Hematopoietic multipotent progenitor cell (in vitro differentiated cells): ENCODE results near the gene ZNF354C. TPM values are rescaled to one million over a fixed set of nuclear protein-coding genes. Genes with fewer than 3 reads are reported as not detected.

ENCODE experiments used
- DNase-seq, 3 donors: peaks; one replicate each; pipeline ENCODE4 v3.0.0-alpha.2; 2011 to 2015; ENCODE audit warnings: low read depth in 2 of 3, low spot score in 2 of 3
- total RNA-seq: library from RNA; depleted of rRNA; stranded (reverse); fragments of >200 nt; gene quantifications from one replicate; pipeline ENCODE4 v1.2.3, GENCODE V29; 2012

ZNF354C gene
- total RNA-seq, 1 donor: 3.2 TPM

DNA sequence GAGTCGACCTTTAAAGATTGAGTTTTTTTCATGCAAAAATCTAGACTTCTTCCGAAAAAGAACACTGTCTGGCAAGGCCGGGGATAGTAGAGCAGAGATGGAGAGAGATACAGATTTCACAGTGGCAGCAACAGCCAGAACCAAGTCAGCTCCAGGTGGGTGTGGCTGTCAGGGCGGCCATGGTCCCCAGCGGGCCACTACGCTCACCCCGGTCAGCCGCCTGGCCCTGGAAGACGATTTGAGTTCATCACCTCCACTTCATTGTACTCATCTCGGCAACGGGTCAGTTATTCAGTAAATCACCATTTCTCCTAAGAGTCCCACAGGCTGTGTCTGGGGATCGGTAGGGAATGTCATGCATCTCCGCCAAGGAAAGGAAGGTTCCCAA, 53.0 kb downstream of the ZNF354C start:
- DNase-seq: no peak

DNA sequence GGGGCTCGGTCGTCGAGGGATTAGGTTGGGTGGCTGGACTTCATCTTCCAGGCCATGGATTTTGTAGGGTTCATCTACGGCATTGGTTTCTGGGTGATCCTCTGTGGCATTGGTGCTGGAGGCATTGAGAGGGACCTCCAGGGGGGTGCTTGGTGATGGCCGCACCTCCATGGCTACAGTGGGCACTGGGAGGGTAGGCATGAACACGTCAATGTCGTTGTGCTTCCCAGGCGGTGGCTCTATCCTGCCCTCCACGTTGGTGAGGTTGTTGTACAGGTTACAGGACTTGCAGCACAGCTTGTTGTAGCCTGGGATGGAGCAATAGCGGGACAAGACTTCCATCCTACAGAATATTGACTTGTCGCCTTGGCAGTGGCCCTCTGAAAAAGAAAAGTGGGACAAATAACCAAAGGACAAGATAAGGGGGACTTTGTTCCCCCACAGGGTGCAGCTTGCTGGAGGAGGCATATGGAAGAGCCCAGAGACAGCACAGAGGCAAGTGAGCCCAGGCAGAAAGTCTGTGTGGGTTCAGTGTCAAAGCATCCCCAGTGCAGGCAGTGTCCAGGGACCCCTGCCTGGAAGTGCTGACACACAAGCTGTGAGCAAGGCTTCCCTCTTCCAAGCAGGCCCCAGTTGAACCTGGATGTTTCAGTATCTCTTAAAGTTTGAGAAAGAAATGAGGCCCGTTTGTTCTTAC, 53.9 kb downstream of the ZNF354C start:
- DNase-seq: no peak

DNA sequence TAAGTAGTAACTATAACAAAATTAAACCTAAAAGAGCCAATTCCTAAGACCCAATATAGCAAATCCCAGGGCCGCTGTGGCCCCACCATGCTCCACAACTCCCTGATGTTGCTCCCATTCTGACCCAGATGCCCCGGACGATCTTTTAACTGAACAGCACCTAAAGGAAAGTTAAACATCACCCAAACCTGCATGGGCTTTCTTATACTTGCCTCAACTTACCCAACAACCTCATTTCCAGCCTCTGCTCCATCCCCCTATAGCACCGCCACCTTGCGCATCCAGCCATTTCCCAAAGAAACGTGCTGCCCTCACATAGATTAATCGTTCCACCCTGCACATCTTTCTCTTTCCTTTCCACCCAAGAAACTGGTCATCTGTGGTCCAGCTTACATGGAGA, 54.6 kb downstream of the ZNF354C start:
- DNase-seq: no peak

DNA sequence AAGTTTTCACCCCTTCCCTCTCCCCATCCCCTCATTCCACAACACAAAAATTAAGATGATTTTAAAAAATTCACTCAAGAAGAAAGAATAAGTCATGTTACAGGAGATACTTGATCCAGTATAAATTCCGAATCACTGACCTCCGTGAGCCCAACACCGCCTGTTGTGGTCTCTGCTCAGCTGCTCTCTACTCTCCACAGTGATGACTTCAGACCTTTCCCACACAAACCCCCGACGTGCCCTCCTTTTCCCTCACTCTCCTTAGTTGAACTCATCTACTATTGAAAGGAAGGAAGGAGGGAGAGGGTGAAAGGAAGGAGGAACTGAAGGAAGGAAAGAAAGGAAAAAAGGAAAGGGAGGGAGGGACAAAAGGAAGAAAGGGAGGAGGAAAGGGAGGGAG, 55.1 kb downstream of the ZNF354C start:
- DNase-seq: no peak

DNA sequence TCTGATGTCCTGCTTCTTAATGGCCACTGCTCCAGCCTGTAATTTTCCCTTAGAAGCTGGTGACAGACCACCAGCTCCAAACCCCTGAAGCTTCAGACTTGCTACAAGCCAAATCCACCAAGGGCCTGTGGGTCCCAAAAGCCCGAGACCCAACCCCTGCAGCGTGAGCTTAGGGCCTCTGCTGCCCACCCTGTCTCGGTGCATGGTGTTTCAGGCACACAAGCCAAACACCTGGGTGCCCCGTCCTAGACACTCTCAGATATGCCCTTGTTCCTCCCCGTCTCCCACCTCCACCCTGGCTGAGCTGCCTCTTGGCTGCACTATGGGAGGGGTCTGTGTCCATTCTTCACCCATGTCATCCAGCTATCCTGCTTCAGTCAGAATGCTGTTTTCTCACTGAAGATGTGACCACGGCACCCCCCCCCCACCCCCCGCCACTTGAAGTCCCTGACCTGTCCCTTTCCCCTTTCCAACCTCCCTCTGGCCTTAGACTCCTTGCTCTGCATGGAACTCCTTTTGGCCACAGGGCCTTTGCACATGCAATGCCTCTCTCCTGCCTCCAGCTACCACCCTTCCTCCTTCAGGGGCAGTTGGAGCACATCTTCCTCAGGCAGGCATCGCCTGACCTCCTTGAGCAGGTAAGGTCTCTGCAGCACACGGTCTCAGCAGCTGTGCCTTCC, 55.8 kb downstream of the ZNF354C start:
- no peak for DNase-seq

DNA sequence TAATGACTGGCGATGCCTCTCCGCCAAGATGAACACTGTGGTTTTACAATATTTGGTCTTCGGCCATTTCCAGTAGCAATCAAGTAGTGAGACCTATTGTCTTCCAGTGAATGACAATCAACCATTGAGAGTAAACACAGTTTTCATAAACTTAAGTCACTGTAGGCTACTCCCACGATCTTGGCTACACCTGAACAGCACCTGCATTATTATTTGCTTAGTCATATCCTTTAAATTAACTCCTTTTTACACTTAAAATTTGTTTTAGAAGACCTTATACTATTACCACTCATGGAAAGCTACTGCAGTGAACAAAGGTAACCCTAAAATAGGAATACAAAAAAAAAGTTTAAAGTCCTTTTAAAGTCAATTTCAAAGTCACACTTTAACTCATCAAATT, 58.2 kb downstream of the ZNF354C start:
- no peak for DNase-seq

DNA sequence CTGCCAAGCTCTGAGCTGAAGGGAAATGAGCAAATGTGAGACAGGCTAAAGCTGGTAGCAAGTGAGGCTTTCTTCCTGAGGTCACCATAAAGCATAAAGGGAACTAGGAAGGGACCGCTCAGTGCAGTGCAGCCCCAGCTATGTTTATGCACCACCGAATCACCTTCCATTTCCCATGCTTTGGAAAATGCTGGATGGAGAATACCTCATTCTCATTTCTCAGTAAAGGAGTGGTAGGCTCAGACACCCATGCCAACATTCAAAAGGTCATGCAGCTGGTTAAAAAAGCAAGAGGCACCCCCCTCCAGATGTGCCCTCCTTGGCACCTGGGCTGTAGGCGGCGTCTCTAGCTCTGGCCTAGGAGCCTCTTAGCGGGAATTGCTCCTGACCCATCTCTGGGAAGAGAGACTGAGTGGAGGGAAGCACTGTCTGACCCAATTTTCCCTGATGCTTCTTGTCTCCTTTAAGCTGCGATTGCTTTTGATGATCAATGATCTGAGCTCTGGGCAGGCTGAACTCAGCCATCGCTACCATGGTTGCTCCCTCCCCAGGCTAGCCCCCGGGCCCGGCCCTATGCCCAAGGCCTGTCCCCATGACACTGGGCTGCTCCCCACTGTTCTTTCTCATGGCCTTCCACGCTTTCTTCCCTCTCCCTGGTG, 58.7 kb downstream of the ZNF354C start:
- DNase-seq: no peak

DNA sequence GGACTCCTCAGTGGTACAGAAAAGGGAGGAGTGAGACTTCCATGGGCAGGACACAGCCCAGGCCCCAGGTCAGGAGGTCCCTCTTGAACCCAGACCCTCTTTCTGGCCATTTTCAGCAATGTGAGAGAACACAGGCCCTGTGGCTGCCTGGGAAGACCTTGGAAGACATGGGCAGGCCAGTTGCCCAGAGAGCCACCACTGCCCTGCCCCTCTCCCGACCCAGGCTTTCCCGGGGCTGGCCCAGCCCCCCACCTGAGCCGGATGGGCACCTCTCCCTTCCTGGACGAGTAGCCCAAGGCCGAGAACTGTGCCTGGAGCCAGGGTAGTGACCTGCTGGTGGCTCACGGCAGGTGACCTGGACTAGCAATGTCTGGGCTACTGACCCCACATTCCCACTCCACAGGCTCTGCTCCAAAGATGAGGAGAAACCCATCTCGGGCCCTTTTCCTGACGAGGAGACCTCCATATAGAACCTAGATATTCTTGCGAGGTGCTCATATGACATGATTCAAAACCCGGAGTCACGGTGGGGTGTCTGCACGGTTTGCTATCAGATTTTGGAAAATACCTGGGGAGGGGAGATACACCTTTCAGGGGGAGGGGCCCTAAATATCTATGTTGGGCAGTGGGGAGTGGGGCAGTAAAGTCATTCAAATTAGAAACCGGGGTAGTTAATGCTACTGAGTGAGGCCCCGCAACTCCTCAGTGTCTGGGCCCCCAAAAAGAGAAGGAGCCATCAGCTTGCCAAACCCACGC, 59.4 kb downstream of the ZNF354C start:
- no peak for DNase-seq

DNA sequence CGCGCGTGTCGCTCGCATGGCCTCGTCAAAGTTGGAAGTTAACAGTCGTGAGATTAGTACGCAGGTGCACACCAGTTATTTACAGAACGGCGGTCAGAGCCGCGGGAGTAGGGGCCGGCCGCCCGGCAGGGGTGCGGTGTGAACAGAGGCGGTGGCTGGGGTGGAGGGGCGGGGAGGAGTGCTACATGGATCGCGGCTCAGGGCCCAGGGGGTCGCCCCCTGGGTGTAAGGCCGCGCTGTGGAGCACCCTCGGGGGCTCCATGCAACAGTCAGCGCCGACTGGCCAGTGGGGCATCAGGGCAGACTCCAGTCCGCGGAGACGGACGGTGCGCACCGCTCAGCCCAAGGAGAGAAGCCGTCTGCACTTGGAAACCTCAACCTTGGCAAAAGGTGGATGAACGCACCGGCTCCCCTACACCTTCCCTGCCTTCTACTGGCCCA, 60.3 kb downstream of the ZNF354C start:
- no peak for DNase-seq

DNA sequence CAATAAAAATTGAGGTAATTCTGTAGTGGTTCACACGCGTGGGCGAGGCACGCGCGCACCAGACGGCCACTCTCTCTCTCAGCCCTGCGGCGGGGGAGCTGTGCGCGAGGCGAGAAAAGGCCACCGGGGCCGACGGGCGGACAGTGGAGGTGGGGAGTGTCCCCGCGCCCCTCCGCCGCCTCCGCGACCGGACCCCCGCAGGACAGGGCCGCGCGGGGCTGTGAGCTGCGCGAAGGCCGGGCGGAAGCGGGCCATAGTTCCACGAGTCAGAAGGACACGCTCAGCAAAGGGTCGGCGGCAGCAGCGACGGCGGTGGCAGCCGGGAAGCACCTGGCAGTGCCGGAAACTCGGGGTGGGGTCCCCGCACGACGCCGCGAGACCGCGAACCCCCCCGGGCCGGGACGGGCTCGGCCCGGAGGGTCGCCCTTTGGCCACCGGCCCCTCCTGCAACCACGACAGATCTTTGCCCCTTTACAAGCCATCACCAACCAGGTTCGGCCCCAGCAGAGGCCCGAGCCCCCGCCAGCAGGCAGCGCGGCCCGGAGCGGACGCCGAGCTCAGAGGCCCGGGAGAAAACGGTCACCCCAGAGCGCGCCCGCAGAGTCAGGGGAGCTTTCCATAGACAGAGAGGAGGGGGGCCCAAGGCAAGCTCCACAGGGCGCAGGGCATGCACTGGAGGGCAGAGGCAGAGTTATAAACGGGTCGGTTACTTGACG, 60.9 kb downstream of the ZNF354C start:
- DNase-seq: no peak

DNA sequence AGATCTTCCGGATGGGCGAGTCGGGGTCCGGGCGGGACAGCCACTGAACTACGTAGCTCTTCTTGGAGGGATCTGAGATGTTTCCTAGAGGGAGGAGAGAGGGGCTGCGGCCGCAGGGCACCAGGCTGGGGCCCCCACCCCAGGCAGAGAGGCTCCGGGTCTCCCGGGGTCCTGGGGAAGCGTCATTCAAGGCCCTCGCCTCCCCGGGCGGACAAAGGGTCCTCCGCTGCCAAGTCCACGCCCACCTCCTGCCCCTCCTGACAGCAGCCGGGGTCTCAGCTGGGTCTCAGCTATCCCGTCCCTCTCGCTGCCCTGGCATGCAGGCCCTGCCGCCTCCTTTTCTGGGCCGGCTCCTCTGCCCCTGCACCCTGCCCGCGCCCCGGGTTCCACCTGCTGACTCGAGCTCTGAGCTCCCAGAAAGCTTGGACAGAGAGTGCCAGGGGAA, 61.5 kb downstream of the ZNF354C start:
- no peak for DNase-seq

DNA sequence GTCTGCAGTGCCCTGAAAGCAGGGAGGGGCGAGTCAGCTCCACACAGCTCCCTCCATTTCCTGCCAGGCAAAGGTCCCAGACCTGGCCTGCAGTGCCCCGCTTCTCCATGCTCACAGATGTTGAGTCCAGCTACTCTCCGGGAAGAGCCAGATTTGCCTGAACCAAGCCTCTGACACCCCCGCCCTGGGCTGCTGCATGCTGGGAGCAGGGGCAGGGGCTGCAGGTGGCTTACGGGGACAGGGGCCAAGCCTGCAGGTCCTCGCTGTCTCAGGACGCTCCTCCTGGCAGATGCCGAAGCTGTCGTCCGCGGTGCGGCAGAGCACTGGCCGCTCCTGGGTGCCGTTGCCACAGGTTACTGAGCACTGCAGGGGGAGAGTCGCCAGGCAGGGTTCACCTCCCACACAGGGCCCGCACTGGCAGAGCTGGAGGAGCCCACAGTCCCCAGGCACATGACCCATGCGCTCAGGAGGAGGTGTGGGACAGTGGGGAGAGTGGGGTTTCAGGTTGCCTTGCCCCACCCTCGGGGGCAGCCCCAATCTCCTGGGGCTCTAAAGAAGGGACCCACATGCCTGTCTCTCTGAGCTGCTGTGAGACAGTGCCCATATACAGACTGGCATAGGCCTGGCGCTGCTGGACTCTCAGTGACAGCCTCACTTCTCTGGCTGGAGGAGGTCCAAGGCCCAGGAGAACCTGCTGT, 62.4 kb downstream of the ZNF354C start:
- no peak for DNase-seq

DNA sequence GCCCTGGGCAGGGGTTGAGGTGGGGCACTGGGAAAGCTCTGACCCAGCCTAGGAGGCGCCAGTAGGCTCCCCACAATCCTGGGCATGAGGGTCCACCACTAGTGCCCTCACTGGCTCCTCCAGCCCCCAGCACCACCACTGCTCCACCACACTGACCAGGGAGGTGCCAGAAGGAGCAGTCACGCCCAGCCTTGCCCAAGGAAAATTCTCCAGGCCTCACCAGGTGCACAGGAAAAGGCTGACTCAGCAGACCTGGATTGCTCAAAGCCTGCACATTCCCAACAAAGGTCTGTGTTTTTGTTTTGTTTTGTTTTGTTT, 62.9 kb downstream of the ZNF354C start:
- no peak for DNase-seq

DNA sequence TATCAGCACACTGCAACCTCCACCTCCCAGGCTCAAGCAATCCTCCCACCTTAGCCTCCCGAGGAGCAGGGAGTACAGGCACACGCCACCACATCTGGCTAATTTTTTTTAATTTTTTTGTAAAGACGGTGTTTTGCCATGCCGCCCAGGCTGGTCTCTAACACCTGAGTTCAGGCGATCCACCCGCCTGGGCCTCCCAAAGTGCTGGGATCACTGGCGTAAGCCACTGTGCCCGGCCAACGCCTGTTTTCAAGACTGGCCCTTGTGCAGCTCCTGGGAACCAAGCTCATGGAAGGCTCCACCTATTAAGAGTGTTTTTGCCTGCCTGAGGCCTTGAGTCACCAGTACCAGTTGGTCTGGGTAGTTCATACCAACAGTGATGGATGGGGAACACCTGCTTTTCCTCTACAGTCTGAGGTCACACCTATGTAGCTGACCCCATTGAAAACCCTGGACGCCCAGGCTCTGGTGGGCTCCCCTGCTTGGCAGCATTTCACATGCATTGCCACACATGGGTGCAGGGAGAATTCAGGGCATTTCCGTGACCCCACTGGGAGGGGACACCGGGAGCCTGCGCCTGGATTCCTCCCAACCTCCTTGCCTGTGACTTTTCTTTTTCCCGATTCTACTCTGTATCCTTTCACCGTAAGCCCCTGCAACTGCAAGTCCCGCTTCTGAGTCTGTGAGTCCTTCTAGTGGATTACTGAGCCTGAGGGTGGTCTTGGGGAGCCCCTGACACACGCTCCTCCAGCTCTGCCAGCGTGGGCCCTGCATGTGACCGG, 63.5 kb downstream of the ZNF354C start:
- no peak for DNase-seq

DNA sequence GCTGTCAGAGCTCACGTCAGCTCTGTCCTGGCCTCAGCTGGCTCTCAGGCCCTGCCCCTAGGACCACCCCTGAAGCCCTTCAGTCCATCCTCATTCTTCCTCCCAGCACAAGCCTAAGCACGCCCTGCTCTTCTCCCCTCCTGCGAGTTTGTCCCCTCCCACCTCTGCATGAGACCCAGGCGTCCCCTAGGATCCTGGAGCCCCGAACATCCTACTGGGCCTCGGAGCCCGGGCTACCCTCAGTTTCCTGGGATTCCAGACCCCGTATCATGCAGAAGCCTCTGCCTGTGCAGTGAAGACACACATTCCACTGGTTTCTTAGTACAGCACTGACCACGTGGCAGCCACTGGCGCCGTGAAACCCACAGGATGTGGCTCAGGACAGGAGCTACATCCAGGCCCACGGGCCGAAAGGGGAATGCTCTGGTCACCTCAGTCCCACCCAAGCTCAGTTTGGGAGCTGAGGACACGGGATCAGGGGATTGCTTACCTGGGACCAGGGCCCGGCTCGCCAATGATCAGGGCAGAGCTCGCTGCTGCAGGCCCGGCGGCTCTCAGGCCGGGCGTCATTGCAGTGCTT, 64.2 kb downstream of the ZNF354C start:
- no peak for DNase-seq

DNA sequence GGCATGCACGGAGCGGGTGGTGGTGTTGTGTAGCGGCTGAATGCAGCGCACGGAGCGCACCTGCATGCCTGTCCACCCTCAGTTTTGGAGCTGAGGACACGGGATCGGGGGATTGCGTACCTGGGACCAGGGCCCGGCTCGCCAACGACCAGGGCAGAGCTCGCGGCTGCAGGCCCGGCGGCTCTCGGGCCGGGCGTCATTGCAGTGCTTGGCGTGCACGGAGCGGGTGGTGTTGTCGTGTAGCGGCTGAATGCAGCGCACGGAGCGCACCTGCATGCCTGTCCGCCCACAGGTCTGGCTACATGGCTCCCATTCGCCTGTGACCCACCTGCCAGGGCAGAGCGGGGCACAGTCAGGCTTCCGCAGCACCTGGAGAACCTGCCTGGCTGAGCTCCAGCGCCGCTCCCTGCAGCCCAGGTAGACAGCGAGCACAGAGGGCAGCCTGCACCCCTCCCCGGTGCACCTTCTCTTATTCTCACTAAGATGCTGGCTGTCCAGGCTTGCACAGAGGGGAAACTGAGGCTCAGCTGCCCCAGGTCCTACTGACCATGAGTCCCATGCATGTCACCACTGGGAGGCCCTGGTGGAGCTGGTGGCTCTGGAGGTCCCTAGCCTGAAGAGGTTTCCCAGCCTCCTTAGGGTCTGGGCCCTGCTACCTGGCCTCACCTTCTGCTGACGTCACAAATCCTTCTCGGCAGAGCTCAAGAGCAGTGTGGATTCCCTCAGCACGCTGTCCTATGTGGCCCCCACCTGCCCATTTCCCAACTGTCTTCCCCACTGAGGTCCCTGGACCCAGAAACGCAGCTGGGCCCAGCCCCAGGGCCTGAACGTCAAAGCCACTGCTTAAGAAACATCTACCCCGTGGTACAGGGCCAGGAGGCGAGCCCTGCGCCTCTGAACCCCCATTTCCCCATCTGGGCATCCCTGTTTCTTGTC, 64.9 kb downstream of the ZNF354C start:
- no peak for DNase-seq

DNA sequence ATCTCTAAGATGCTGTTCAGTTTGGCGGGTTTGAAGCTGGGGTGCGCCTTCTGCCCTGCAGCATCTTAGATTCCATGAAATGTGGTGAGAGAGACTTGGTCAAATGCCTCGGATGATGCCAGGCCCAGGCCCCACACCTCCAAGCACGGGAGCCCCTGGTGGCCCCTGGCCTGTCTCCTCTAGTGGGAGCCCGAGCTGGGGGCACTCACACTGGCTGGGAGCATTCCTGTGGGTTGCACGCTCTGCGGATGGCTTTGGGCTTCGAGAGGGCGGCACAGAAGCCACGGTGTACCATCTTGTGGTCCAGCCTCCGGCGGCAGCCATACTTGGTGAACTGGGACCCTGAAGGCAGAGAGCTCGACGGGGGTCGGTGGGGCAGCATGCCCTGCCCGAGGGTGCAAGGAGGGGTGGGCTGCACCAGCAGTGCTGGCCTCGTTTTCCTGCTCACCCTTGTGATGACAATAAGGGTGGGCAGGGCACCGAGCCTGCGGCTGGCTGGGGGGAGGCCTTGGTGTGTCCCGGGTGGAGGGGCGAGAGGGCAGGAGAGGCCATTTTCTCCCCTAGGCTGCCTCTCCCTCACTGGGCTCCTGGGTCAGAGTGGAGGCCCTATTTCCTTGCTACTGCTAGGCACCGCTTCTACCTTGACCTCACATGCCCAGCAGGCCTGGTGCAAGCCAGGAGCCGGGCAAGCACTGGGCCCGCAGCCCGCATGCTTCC, 65.8 kb downstream of the ZNF354C start:
- DNase-seq: no peak
